Neural progenitor cell (in vitro differentiated cells): Measurements from ENCODE around the gene ATXN7.

ENCODE experiments used
- CTCF ChIP-seq: fragments of 200-600 bp; sonication (generic); IDR thresholded peaks from 2 replicates; pipeline ENCODE4 v1.5.1; 2017; ENCODE audit warnings: antibody characterized with exemption, mild to moderate bottlenecking
- EZH2phosphoT487 ChIP-seq: fragments of 200-600 bp; sonication (generic); IDR thresholded peaks from 2 replicates; pipeline ENCODE4 v1.6.1; 2017; ENCODE audit warnings: antibody characterized with exemption

- TF ChIP-seq EZH2phosphoT487 (no peak), CTCF (no peak)
These were observed 169.4 kb downstream of the ATXN7 start for GRCh38 chr3:64033069-64033468.
